Activated CD4-positive, alpha-beta T cell treated with anti-CD3 and anti-CD28 coated beads, Interleukin-2, amount 50 U/mL, for 1 hour (primary cell): Measurements from ENCODE around the gene TNNT2.

ENCODE experiments used
- DNase-seq: peaks from one replicate; pipeline ENCODE4 v3.0.0-alpha.2; 2020

The TNNT2 gene

GRCh38 chr1:201377611-201378092 lies at the start of gene TNNT2:
Gene TNNT2 (minus strand): TSS chr1:201377680. CDS start chr1:201373254, 4,426 bp downstream.
- no peak for DNase-seq

GRCh38 chr1:201426479-201427310 lies 49.2 kb upstream of the TNNT2 start:
- no peak for DNase-seq

GRCh38 chr1:201424146-201424545 lies 46.7 kb upstream of the TNNT2 start:
- DNase-seq, result no peak

GRCh38 chr1:201423655-201424054 lies 46.2 kb upstream of the TNNT2 start:
- no peak for DNase-seq

GRCh38 chr1:201422436-201423030 lies 45.1 kb upstream of the TNNT2 start:
- no peak for DNase-seq

- DNase-seq, result no peak
These were observed 44.5 kb upstream of the TNNT2 start for GRCh38 chr1:201422026-201422425.

- no peak for DNase-seq
These were observed 43.6 kb upstream of the TNNT2 start for GRCh38 chr1:201421041-201421440.

- no peak for DNase-seq
These were observed 43.1 kb upstream of the TNNT2 start for GRCh38 chr1:201420608-201421002.

- no peak for DNase-seq
These were observed 42.5 kb upstream of the TNNT2 start for GRCh38 chr1:201419746-201420607.

- DNase-seq, result no peak
These were observed 41.8 kb upstream of the TNNT2 start for GRCh38 chr1:201419256-201419655.

GRCh38 chr1:201418461-201418860 lies 41.0 kb upstream of the TNNT2 start:
- DNase-seq, result no peak

- no peak for DNase-seq
These were observed 36.7 kb upstream of the TNNT2 start for GRCh38 chr1:201414051-201414738.

- no peak for DNase-seq
These were observed 33.8 kb upstream of the TNNT2 start for GRCh38 chr1:201411292-201411691.

- DNase-seq, result no peak
These were observed 32.0 kb upstream of the TNNT2 start for GRCh38 chr1:201409440-201409839.

- DNase-seq, result no peak
These were observed 31.3 kb upstream of the TNNT2 start for GRCh38 chr1:201408834-201409200.

- DNase-seq, result peak; percentile 68
These were observed 30.8 kb upstream of the TNNT2 start for GRCh38 chr1:201408176-201408833.

- DNase-seq, result no peak
These were observed 29.4 kb upstream of the TNNT2 start for GRCh38 chr1:201406831-201407406.

- DNase-seq, result no peak
These were observed 28.0 kb upstream of the TNNT2 start for GRCh38 chr1:201405484-201405831.

GRCh38 chr1:201404722-201405483 lies 27.4 kb upstream of the TNNT2 start:
- DNase-seq, result no peak

GRCh38 chr1:201404055-201404454 lies 26.6 kb upstream of the TNNT2 start:
- no peak for DNase-seq

- no peak for DNase-seq
These were observed 25.9 kb upstream of the TNNT2 start for GRCh38 chr1:201403359-201403758.
